Measurements from ENCODE around the gene TTLL5. TPM values are rescaled to one million over a fixed set of nuclear protein-coding genes. Genes with fewer than 3 reads are reported as not detected.

Gene TTLL5
- polyA plus RNA-seq, 1 of the 3 experiments (the other 2 are of a cell fraction), result 9.6 TPM

DNA sequence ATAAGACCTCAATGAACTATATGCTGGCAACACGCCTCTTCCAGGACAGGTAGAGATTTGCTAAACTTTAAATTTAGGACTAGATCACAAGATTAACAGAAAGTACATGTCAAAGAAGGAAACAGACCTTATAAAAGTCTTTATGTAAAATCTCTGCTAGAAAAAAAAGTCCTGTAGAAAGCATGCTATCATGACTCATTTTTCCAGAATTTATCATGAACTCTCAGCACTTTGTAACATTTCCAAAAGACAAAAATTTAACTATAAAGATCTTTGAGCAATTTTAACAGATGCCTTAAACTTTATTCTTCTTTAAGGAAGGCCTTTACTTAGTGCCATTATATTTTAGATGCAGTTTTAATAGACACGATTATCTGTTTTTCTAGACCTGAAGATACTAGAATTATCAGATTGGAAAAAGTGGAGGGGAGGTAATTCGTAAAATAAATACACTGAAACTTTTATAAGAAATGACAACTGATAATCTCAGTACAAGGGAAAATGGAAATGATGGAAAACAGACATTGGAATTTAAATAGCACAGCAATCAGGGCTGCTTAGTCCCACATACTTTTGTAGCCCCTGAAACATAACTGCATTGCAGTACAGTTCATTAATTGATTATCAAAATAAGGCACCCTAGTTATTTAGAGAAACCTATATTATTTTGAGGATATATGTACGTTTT is 92.0 kb downstream of the TTLL5 start:
- H3K9me3 ChIP-seq, result no peaks in the 10 kb centered on the region
- peak overlapping the region; percentile 71 to 82 for H3K27ac ChIP-seq (ENCODE audit: low read depth in 2 of 2, low read length in 1 of 2)
- DNase-seq, result no peak
- TF ChIP-seq, protein P1, sequence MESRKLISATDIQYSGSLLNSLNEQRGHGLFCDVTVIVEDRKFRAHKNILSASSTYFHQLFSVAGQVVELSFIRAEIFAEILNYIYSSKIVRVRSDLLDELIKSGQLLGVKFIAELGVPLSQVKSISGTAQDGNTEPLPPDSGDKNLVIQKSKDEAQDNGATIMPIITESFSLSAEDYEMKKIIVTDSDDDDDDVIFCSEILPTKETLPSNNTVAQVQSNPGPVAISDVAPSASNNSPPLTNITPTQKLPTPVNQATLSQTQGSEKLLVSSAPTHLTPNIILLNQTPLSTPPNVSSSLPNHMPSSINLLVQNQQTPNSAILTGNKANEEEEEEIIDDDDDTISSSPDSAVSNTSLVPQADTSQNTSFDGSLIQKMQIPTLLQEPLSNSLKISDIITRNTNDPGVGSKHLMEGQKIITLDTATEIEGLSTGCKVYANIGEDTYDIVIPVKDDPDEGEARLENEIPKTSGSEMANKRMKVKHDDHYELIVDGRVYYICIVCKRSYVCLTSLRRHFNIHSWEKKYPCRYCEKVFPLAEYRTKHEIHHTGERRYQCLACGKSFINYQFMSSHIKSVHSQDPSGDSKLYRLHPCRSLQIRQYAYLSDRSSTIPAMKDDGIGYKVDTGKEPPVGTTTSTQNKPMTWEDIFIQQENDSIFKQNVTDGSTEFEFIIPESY (IDR thresholded peaks at IDR 0.05; ENCODE audit: borderline replicate concordance, low read depth), result no peak
- peak; percentile 50; the same call in 1 of the 2 replicates for TF ChIP-seq FOSL2 (IDR thresholded peaks at IDR 0.05; ENCODE audit: borderline replicate concordance, low read depth)
- no peak for TF ChIP-seq YY1 (IDR thresholded peaks at IDR 0.05; ENCODE audit: low read depth)
- no peak for TF ChIP-seq TAF1 (IDR thresholded peaks at IDR 0.05; ENCODE audit: borderline replicate concordance, low read depth, low read length)
- TF ChIP-seq TCF12 (IDR thresholded peaks at IDR 0.05), result peak; percentile 86
- peak; percentile 29; the same call in 1 of the 2 replicates for TF ChIP-seq TEAD4 (IDR thresholded peaks at IDR 0.05; ENCODE audit: borderline replicate concordance, insufficient read depth)
- TF ChIP-seq RCOR1 (IDR thresholded peaks at IDR 0.05; ENCODE audit: low read length), result no peak
- TF ChIP-seq ELF1 (IDR thresholded peaks at IDR 0.05), result no peak
- TF ChIP-seq PBX3 (IDR thresholded peaks at IDR 0.05), result peak; percentile 69
- TF ChIP-seq JUND (IDR thresholded peaks at IDR 0.05), result peak; percentile 25; the same call in 1 of the 2 replicates
- TF ChIP-seq, protein P2, sequence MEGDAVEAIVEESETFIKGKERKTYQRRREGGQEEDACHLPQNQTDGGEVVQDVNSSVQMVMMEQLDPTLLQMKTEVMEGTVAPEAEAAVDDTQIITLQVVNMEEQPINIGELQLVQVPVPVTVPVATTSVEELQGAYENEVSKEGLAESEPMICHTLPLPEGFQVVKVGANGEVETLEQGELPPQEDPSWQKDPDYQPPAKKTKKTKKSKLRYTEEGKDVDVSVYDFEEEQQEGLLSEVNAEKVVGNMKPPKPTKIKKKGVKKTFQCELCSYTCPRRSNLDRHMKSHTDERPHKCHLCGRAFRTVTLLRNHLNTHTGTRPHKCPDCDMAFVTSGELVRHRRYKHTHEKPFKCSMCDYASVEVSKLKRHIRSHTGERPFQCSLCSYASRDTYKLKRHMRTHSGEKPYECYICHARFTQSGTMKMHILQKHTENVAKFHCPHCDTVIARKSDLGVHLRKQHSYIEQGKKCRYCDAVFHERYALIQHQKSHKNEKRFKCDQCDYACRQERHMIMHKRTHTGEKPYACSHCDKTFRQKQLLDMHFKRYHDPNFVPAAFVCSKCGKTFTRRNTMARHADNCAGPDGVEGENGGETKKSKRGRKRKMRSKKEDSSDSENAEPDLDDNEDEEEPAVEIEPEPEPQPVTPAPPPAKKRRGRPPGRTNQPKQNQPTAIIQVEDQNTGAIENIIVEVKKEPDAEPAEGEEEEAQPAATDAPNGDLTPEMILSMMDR (IDR thresholded peaks at IDR 0.05), result no peak
- TF ChIP-seq GATA2 (CRISPR knock-in tag; IDR thresholded peaks at IDR 0.05), result no peak
- no peak for TF ChIP-seq POLR2AphosphoS5 (IDR thresholded peaks at IDR 0.05; ENCODE audit: low read depth, low read length)
- no peak overlapping the region for H3K4me3 ChIP-seq (ENCODE audit: low read depth in 2 of 2, low read length in 1 of 2)
- CTCF ChIA-PET, result no interaction called here
- peaks cover 4 to 18% of the 10 kb centered on the region in 2 experiments for H3K36me3 ChIP-seq (replicated peaks in 1 of 2; ENCODE audit: control insufficient read depth in 1 of 2, insufficient read depth in 2 of 2, low read length in 1 of 2)
- H4K20me1 ChIP-seq (ENCODE audit: insufficient read depth), result no peaks in the 10 kb centered on the region
- H3K9me2 ChIP-seq, result no peaks in the 10 kb centered on the region
- no peaks in the 10 kb centered on the region for H3K79me2 ChIP-seq (ENCODE audit: insufficient read depth)
- no peaks in the 10 kb centered on the region for H3K27me3 ChIP-seq (ENCODE audit: insufficient read depth)
- peaks cover 4% of the 10 kb centered on the region in 2 experiments; a peak in 2 of 4 replicates for H3K4me1 ChIP-seq (ENCODE audit: control insufficient read depth in 1 of 2, insufficient read depth in 2 of 2, low read depth in 1 of 2, low read length in 1 of 2)
- H2AFZ ChIP-seq (ENCODE audit: low read depth), result no peak overlapping the region
- no peak overlapping the region for H3K9ac ChIP-seq
- WGBS (ENCODE audit: low lambda C conversion rate), result 24% methylated on average over 4 of the region's 4 CpGs
- POLR2A ChIA-PET, result no interaction called here
- peak overlapping the region; percentile 1; the same call in 1 of the 2 replicates for H3K4me2 ChIP-seq
- H3F3A ChIP-seq (replicated peaks; ENCODE audit: insufficient read depth), result peaks cover 13% of the 10 kb centered on the region

Data from SK-N-SH (cell line).